T-helper 17 cell (primary cell): ENCODE measurements around the gene DCUN1D1. TPM values are rescaled to one million over a fixed set of nuclear protein-coding genes. Genes with fewer than 3 reads are reported as not detected.

ENCODE experiments used
- ATAC-seq: fragments of 150-1000 bp; cut with Tn5 transposase; 2 replicates; pipeline ENCODE4 v1.10.0; 2021; ENCODE audit warnings: mild to moderate bottlenecking, moderate library complexity
- DNase-seq, 3 donors: peaks; one replicate each; pipeline versions ENCODE4 v3.0.0 to v3.0.0-alpha.2; 2020 to 2021
- H3K9me3 ChIP-seq: one replicate; pipeline ENCODE4 v1.7.0; 2013; ENCODE audit warnings: low read length, mild to moderate bottlenecking; ENCODE audit not compliant: control insufficient read depth, poor library complexity, severe bottlenecking
- H3K27ac Mint-ChIP-seq: one replicate; pipeline ENCODE4 v1.8.0; 2022; ENCODE audit warnings: mild to moderate bottlenecking, moderate library complexity, mixed read lengths
- H3K27me3 Mint-ChIP-seq: one replicate; pipeline ENCODE4 v1.8.0; 2022; ENCODE audit warnings: mixed read lengths
- H3K36me3 Mint-ChIP-seq: one replicate; pipeline ENCODE4 v1.8.0; 2022; ENCODE audit warnings: low read depth, mixed read lengths
- H3K4me1 Mint-ChIP-seq: one replicate; pipeline ENCODE4 v1.8.0; 2022; ENCODE audit warnings: mild to moderate bottlenecking, mixed read lengths
- H3K4me3 Mint-ChIP-seq: one replicate; pipeline ENCODE4 v1.8.0; 2022; ENCODE audit warnings: mild to moderate bottlenecking, moderate library complexity, mixed read lengths
- total RNA-seq, 4 donors: library from RNA in 2 of 4; stranded (reverse) in 2 of 4; gene quantifications; one replicate each; pipeline ENCODE4 v1.2.3 and lab custom pipeline; 2022 to 2026

DCUN1D1 gene
- total RNA-seq, 2 donors from 2014 or later: 32.7 to 51.5 TPM

GRCh38 chr3:182891364-182891763, 89.0 kb downstream of the DCUN1D1 start:
- Mint-ChIP-seq H3K36me3 (peaks cover 7% of the 10 kb centered on the region), H3K4me1 (peaks cover 12% of the 10 kb centered on the region), H3K4me3 (no peak overlapping the region), H3K27me3 (no peaks in the 10 kb centered on the region), H3K27ac (peak overlapping the region; percentile 39)
- no peak for DNase-seq
- no peaks in the 10 kb centered on the region for H3K9me3 ChIP-seq
- no peak for ATAC-seq

GRCh38 chr3:182889948-182890629, 90.2 kb downstream of the DCUN1D1 start:
- ATAC-seq (no peak), DNase-seq (no peak)
- Mint-ChIP-seq H3K4me1 (peaks cover 14% of the 10 kb centered on the region), H3K27ac (peak overlapping the region; percentile 14), H3K4me3 (no peak overlapping the region), H3K36me3 (peaks cover 7% of the 10 kb centered on the region), H3K27me3 (no peaks in the 10 kb centered on the region)
- H3K9me3 ChIP-seq: no peaks in the 10 kb centered on the region

Other genes with a start within 250 kb of the DCUN1D1 start
- gene ATP11B, start 187.0 kb downstream of the DCUN1D1 start, total RNA-seq: 100 to 1,000 TPM; 121 to 145 TPM
- gene MCCC1, start 119.0 kb upstream of the DCUN1D1 start, total RNA-seq: 10 to 100 TPM; 17.5 to 17.6 TPM
- gene LAMP3, start 182.2 kb upstream of the DCUN1D1 start, total RNA-seq: 1 to 10 TPM; 1.9 to 2.0 TPM